Measurements from ENCODE around the gene PLSCR1.

The PLSCR1 gene

DNA sequence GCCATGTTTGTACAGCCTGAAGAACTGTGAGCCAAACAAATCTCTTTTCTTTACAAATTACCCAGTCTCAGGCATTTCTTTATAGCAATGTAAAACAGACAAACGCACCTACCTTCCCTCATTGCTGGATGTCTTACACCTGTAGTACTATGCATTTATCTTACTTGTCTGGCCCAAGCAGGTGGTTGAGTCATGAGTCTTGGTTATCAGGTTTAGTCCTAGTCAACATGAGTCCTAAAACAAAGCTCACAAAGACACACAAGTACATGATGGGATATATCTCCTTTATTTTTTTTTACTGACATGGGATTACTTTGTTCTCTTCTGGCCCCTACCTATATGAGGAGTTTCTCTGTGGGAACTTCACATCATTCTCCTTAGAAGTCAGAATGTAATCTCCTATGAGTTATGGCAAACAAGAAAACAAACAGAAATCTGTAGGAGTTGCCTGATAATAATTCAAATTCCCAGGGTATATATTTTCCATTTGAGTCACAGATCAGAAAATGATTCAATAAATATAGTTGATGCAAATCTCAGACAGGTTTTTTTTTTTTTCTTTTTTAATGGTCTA lies 41.4 kb downstream of the PLSCR1 start:
- Histone ChIP-seq H3K4me2 (ENCODE audit: low read length) (no peak overlapping the region), H4K20me1 (ENCODE audit: control insufficient read depth, insufficient read depth, low read depth, low read length) (no peaks in the 10 kb centered on the region), H3K79me2 (ENCODE audit: control insufficient read depth, low read length) (no peaks in the 10 kb centered on the region), H3K27me3 (ENCODE audit: control insufficient read depth, low read length) (no peaks in the 10 kb centered on the region), H3K9me3 (ENCODE audit: control insufficient read depth, insufficient read depth, low read length) (no peaks in the 10 kb centered on the region), H3K4me1 (ENCODE audit: control insufficient read depth, low read length) (no peaks in the 10 kb centered on the region), H3K9me2 (replicated peaks; ENCODE audit: control insufficient read depth, low read length) (no peaks in the 10 kb centered on the region), H3K4me3 (ENCODE audit: low read length) (no peak overlapping the region), H3K27ac (ENCODE audit: low read depth, low read length) (no peak overlapping the region), H3K36me3 (ENCODE audit: control insufficient read depth, low read length) (no peaks in the 10 kb centered on the region), H3F3A (ENCODE audit: control insufficient read depth, insufficient read depth) (no peaks in the 10 kb centered on the region)
- TF ChIP-seq, protein P1, sequence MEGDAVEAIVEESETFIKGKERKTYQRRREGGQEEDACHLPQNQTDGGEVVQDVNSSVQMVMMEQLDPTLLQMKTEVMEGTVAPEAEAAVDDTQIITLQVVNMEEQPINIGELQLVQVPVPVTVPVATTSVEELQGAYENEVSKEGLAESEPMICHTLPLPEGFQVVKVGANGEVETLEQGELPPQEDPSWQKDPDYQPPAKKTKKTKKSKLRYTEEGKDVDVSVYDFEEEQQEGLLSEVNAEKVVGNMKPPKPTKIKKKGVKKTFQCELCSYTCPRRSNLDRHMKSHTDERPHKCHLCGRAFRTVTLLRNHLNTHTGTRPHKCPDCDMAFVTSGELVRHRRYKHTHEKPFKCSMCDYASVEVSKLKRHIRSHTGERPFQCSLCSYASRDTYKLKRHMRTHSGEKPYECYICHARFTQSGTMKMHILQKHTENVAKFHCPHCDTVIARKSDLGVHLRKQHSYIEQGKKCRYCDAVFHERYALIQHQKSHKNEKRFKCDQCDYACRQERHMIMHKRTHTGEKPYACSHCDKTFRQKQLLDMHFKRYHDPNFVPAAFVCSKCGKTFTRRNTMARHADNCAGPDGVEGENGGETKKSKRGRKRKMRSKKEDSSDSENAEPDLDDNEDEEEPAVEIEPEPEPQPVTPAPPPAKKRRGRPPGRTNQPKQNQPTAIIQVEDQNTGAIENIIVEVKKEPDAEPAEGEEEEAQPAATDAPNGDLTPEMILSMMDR (IDR thresholded peaks at IDR 0.05; ENCODE audit: low read depth, low read length, poor library complexity, severe bottlenecking) = no peak
- TF ChIP-seq EZH2phosphoT487 (IDR thresholded peaks at IDR 0.05; ENCODE audit: borderline replicate concordance, low read length) = no peak

DNA sequence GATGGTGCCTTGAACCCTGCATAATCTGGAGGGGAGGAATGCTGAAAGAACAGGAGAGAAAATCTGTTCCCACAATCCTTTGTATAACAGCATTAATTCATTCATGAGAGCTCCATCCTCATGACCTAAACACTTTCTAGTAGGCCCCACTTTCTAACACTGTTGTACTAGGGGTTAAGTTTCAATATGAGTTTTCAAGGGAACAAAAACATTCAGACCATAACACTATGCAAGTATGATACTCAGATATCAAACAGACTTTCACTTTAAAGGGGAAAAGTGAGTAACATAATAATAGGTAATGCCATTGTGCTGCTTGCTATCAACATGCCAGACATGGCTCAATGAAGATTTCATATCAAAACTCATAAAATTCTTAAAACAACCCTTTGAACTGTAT lies 42.7 kb downstream of the PLSCR1 start:
- TF ChIP-seq, protein P1 (IDR thresholded peaks at IDR 0.05; ENCODE audit: low read depth, low read length, poor library complexity, severe bottlenecking) = no peak
- no peak for TF ChIP-seq EZH2phosphoT487 (IDR thresholded peaks at IDR 0.05; ENCODE audit: borderline replicate concordance, low read length)
- H3K9me2 ChIP-seq (replicated peaks; ENCODE audit: control insufficient read depth, low read length) = no peaks in the 10 kb centered on the region
- H3K4me1 ChIP-seq (ENCODE audit: control insufficient read depth, low read length) = no peaks in the 10 kb centered on the region
- no peak overlapping the region for H3K27ac ChIP-seq (ENCODE audit: low read depth, low read length)
- no peaks in the 10 kb centered on the region for H3K36me3 ChIP-seq (ENCODE audit: control insufficient read depth, low read length)
- no peaks in the 10 kb centered on the region for H3K9me3 ChIP-seq (ENCODE audit: control insufficient read depth, insufficient read depth, low read length)
- H4K20me1 ChIP-seq (ENCODE audit: control insufficient read depth, insufficient read depth, low read depth, low read length) = no peaks in the 10 kb centered on the region
- no peak overlapping the region for H3K4me2 ChIP-seq (ENCODE audit: low read length)
- no peaks in the 10 kb centered on the region for H3K79me2 ChIP-seq (ENCODE audit: control insufficient read depth, low read length)
- H3K4me3 ChIP-seq (ENCODE audit: low read length) = no peak overlapping the region
- H3F3A ChIP-seq (ENCODE audit: control insufficient read depth, insufficient read depth) = no peaks in the 10 kb centered on the region
- H3K27me3 ChIP-seq (ENCODE audit: control insufficient read depth, low read length) = no peaks in the 10 kb centered on the region

- H3K9me3 ChIP-seq (ENCODE audit: control insufficient read depth, insufficient read depth, low read length) = no peaks in the 10 kb centered on the region; the same call in 1 of the 2 replicates
- no peak overlapping the region for H3K4me3 ChIP-seq (ENCODE audit: low read length)
- H3F3A ChIP-seq (ENCODE audit: control insufficient read depth, insufficient read depth) = no peaks in the 10 kb centered on the region
- no peaks in the 10 kb centered on the region for H3K27me3 ChIP-seq (ENCODE audit: control insufficient read depth, low read length)
- no peaks in the 10 kb centered on the region for H3K9me2 ChIP-seq (replicated peaks; ENCODE audit: control insufficient read depth, low read length)
- no peak overlapping the region for H3K4me2 ChIP-seq (ENCODE audit: low read length)
- TF ChIP-seq EZH2phosphoT487 (IDR thresholded peaks at IDR 0.05; ENCODE audit: borderline replicate concordance, low read length) = no peak
- TF ChIP-seq, protein P1 (IDR thresholded peaks at IDR 0.05; ENCODE audit: low read depth, low read length, poor library complexity, severe bottlenecking) = no peak
- no peaks in the 10 kb centered on the region for H3K4me1 ChIP-seq (ENCODE audit: control insufficient read depth, low read length)
- H3K36me3 ChIP-seq (ENCODE audit: control insufficient read depth, low read length) = no peaks in the 10 kb centered on the region
- no peaks in the 10 kb centered on the region for H3K79me2 ChIP-seq (ENCODE audit: control insufficient read depth, low read length)
- no peaks in the 10 kb centered on the region for H4K20me1 ChIP-seq (ENCODE audit: control insufficient read depth, insufficient read depth, low read depth, low read length)
- no peak overlapping the region for H3K27ac ChIP-seq (ENCODE audit: low read depth, low read length)
Observed at GRCh38 chr3:146499701-146500100, 44.7 kb downstream of the PLSCR1 start.
